HUES6 (cell line): Measurements from ENCODE around the gene PTCHD1.

ENCODE experiments used
- H3K27ac ChIP-seq: 2 replicates; pipeline ENCODE4 v1.7.0; 2013; ENCODE audit warnings: low read depth, mild to moderate bottlenecking, low read length, inconsistent platforms
- H3K27me3 ChIP-seq: 2 replicates; pipeline ENCODE4 v1.6.1; 2013; ENCODE audit warnings: low read length; ENCODE audit not compliant: control insufficient read depth, insufficient read depth
- H3K36me3 ChIP-seq: 2 replicates; pipeline ENCODE4 v1.6.1; 2013; ENCODE audit warnings: low read length; ENCODE audit not compliant: control insufficient read depth, insufficient read depth
- H3K4me1 ChIP-seq: 2 replicates; pipeline ENCODE4 v1.6.1; 2013; ENCODE audit warnings: low read length; ENCODE audit not compliant: control insufficient read depth, insufficient read depth
- H3K4me3 ChIP-seq: 2 replicates; pipeline ENCODE4 v1.5.1; 2013; ENCODE audit warnings: low read depth, low read length
- H3K9ac ChIP-seq: one replicate; pipeline ENCODE4 v1.6.1; 2013; ENCODE audit warnings: mild to moderate bottlenecking, low read length
- H3K9me3 ChIP-seq: 2 replicates; pipeline ENCODE4 v1.6.1; 2013; ENCODE audit warnings: low read depth, low read length; ENCODE audit not compliant: control insufficient read depth, insufficient read depth

PTCHD1 gene

DNA sequence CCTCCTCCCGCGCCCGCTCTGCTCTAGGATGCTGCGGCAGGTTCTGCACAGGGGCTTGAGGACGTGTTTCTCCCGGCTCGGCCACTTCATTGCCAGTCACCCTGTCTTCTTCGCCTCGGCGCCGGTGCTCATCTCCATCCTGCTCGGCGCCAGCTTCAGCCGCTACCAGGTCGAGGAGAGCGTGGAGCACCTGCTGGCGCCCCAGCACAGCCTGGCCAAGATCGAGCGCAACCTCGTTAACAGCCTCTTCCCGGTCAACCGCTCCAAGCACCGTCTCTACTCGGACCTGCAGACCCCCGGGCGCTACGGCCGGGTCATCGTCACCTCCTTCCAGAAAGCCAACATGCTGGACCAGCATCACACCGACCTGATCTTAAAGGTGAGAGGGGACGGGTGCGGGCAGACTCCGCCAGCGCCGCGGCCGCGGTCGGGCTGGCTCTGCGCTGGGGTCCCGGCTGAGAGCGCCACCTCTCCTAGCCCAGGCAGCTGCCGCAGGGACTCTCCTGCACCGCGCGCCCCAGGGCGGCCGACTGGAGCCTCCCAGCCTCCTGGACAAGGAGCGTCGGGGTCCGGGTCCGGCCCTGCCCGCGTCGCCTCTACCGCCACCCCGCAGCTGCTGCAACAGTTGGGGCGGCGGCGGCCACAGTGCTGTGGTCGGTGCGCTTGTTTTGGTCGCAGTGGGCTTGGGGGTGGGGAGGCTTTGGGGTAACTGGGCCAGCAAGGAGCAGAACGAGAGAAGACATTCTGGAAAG is at the start of gene PTCHD1:
Gene PTCHD1, plus strand, starts transcription at position 2 of the 752 bp plus-strand sequence. Its CDS starts 27 bp downstream, at position 29.
- Histone ChIP-seq H3K4me3 (peak within 1 kb of the TSS; percentile 75), H3K4me1 (peaks cover 25% of the 10 kb centered on the region), H3K9me3 (no peaks in the 10 kb centered on the region), H3K9ac (peak within 1 kb of the TSS; percentile 64), H3K36me3 (no peaks in the 10 kb centered on the region), H3K27ac (no peak within 1 kb of the TSS), H3K27me3 (peaks cover 76% of the 10 kb centered on the region)

DNA sequence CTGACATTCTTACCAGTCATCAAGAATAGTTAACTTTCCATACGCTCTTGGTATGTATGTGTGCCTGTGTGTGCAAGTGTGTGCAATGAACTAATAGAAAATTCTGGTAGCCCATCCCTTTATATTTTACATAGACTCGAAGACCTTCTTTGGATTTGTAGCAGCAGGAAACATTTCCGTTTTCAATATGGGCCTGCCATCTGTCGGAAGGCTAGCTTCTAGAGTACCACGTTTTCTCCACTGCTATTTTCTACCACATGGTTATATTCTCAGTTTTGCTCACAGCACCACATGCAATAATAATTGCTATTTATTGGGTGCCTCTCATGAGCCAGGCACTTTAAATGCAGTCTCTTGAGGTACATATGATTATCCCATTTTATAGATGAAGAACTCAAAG is 47.9 kb upstream of the PTCHD1 start:
- Histone ChIP-seq H3K4me1 (peaks cover 11% of the 10 kb centered on the region), H3K27me3 (no peaks in the 10 kb centered on the region; the same call in 1 of the 2 replicates), H3K9ac (no peak overlapping the region), H3K36me3 (no peaks in the 10 kb centered on the region), H3K4me3 (no peak overlapping the region), H3K9me3 (no peaks in the 10 kb centered on the region), H3K27ac (no peak overlapping the region)

DNA sequence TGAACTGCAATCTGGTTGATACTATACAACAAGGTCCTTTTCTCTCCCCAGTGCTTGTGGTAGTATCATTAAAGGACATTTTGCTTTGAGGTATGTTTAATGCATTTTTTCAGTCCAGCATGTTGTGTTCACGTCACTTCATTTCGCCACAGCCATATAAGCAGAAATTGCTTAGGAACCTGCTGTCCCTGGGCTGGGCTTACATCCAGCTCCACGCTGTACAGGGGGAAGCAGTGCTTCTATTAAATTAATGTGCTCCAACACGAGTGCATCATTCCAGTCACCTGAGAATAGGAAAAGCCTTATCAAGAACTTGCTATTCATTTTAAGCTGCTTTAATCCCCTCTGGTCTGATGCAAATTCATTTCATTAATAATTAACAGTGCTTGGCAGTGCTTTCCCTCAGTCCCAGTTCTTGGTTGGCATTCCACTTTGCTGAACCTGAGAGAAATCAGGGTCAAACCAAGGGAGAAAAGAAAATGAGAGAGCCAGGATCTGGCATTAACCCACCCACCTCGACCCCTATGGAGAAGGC is 47.4 kb upstream of the PTCHD1 start:
- Histone ChIP-seq H3K9ac (no peak overlapping the region), H3K4me3 (no peak overlapping the region)

DNA sequence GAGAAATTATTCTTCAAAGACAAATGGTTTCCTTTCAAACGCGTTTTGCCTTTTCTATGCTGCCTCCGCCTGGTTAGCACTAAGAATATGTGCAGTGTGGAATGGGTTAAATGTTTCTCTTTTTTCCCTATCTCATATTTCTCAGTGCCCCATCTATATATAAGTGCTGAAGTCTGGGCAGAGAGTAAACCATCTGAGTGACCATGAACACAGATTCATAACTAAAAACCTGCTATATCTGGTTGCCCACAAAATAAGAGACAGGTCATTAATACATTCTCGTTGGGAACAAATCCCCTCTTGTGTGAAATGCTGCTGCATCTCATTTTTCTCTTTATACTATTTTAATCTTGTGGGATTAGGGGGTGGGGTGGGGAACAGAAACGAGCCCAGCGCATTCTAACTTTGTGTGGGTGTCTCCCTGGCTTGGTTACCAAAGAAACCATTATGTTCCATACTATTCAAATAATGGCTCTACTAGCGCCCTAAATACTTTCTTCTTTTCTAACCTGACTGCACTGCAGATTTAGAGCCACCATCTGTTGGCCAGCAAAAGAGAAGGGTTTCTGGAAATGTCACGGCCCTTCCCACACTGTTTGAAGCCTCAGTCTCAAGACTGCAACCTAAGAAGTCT is 42.2 kb upstream of the PTCHD1 start:
- no peak overlapping the region for H3K4me3 ChIP-seq
- H3K9ac ChIP-seq, result no peak overlapping the region
- no peaks in the 10 kb centered on the region for H3K4me1 ChIP-seq
- no peaks in the 10 kb centered on the region; the same call in 1 of the 2 replicates for H3K27me3 ChIP-seq
- no peak overlapping the region for H3K27ac ChIP-seq
- H3K36me3 ChIP-seq, result no peaks in the 10 kb centered on the region
- no peaks in the 10 kb centered on the region for H3K9me3 ChIP-seq

More for the DNA sequence above, 47.4 kb upstream of the PTCHD1 start:
- no peaks in the 10 kb centered on the region for H3K9me3 ChIP-seq
- no peaks in the 10 kb centered on the region for H3K36me3 ChIP-seq
- no peak overlapping the region for H3K27ac ChIP-seq
- H3K27me3 ChIP-seq, result no peaks in the 10 kb centered on the region; the same call in 1 of the 2 replicates
- peaks cover 11% of the 10 kb centered on the region for H3K4me1 ChIP-seq

DNA sequence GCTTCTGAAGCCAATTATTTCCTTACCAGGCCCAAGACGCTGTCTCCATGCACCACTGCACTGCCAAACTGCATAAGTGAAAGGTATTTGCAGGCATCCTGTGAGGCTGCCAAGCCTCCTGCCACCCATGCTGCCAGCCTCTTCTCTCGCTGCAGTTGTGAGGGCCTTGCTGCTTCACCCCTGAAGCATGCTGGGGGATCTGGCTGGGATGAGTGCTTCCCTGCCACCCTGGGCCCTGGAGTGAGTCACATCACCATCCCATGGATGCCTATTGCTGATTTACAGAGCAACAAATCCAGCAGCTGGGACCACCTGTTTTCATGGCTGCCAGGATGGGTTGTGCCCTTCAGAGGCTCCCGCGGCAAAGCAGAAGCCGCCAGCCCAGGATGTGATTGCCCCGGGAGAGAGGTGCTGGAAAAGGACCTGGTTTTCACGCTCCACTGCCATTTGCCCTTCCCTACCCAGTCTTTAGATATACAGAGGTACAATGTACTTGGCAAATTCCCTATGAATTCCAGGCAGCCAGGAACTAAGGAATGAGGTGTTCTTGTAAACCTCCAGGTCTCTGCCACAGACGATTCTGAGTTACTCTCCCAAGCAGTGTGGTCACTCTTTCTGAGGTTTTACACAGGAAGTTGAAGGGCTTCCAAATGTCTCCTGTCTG is 41.5 kb upstream of the PTCHD1 start:
- H3K27ac ChIP-seq, result no peak overlapping the region
- H3K27me3 ChIP-seq, result no peaks in the 10 kb centered on the region; the same call in 1 of the 2 replicates
- no peak overlapping the region for H3K9ac ChIP-seq
- no peaks in the 10 kb centered on the region for H3K4me1 ChIP-seq
- H3K4me3 ChIP-seq, result no peak overlapping the region
- H3K36me3 ChIP-seq, result no peaks in the 10 kb centered on the region
- H3K9me3 ChIP-seq, result no peaks in the 10 kb centered on the region

DNA sequence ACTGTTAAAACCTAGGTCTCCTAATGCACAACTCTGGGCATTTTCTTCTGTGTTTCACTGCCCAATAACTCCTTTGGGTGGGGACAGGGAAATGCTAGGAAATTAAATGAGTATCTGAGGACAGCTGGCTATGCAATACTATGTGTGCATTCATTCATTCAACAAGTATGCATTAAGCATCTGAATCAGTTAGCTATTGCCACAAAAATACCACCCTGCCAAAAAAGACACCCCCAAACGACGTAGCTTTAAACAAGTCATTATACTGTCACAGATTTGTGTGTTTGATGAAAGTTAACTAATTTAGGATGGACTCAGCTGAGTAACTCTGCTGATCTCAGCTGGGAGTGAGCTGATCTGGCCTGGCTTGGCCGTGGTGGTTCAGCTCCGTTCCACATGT is 29.8 kb upstream of the PTCHD1 start:
- no peaks in the 10 kb centered on the region for H3K4me1 ChIP-seq
- H3K27me3 ChIP-seq, result no peaks in the 10 kb centered on the region
- no peaks in the 10 kb centered on the region for H3K9me3 ChIP-seq
- H3K4me3 ChIP-seq, result no peak overlapping the region
- no peak overlapping the region for H3K9ac ChIP-seq
- H3K36me3 ChIP-seq, result no peaks in the 10 kb centered on the region
- H3K27ac ChIP-seq, result no peak overlapping the region

DNA sequence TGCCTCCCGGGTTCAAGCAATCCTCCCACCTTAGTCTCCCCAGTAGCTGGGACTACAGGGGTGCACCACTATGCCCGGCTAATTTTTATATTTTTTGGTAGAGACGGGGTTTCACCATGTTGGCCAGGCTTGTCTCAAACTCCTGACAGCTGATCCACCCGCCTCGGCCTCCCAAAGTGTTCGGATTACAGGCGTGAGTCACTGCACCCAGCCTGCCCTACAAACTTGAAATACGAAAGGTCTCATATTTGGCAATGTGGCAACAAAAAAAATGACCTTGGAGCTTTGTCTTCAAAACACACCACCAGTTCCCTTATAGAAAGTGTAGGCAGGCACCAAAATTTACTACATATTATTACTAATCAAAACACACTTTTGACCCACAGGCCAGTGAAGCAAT is 22.9 kb upstream of the PTCHD1 start:
- no peaks in the 10 kb centered on the region; the same call in 1 of the 2 replicates for H3K27me3 ChIP-seq
- H3K9ac ChIP-seq, result no peak overlapping the region
- H3K36me3 ChIP-seq, result no peaks in the 10 kb centered on the region
- no peaks in the 10 kb centered on the region for H3K9me3 ChIP-seq
- no peaks in the 10 kb centered on the region for H3K4me1 ChIP-seq
- no peak overlapping the region for H3K4me3 ChIP-seq
- H3K27ac ChIP-seq, result no peak overlapping the region

DNA sequence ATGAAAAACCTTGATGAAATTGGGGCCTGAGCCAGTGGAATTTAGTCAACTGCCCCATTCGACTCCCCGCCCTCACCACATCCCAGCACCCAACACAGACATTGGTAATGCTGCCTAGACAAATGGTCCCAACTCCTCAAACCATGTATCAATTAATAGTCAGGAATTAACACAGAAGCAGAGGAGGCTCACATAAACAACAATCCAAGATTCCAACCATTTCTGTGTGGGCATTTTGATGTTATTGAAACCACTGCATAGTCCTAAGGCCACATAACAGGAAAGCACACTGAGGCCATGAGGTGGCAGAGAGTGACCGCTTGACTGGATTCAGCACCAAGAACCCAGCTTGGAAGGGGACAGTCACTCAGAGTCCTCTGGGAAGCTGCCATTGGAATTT is 22.5 kb upstream of the PTCHD1 start:
- no peaks in the 10 kb centered on the region for H3K9me3 ChIP-seq
- no peak overlapping the region for H3K9ac ChIP-seq
- no peaks in the 10 kb centered on the region for H3K36me3 ChIP-seq
- no peak overlapping the region for H3K4me3 ChIP-seq
- no peaks in the 10 kb centered on the region for H3K4me1 ChIP-seq
- H3K27me3 ChIP-seq, result no peaks in the 10 kb centered on the region; the same call in 1 of the 2 replicates
- H3K27ac ChIP-seq, result no peak overlapping the region

DNA sequence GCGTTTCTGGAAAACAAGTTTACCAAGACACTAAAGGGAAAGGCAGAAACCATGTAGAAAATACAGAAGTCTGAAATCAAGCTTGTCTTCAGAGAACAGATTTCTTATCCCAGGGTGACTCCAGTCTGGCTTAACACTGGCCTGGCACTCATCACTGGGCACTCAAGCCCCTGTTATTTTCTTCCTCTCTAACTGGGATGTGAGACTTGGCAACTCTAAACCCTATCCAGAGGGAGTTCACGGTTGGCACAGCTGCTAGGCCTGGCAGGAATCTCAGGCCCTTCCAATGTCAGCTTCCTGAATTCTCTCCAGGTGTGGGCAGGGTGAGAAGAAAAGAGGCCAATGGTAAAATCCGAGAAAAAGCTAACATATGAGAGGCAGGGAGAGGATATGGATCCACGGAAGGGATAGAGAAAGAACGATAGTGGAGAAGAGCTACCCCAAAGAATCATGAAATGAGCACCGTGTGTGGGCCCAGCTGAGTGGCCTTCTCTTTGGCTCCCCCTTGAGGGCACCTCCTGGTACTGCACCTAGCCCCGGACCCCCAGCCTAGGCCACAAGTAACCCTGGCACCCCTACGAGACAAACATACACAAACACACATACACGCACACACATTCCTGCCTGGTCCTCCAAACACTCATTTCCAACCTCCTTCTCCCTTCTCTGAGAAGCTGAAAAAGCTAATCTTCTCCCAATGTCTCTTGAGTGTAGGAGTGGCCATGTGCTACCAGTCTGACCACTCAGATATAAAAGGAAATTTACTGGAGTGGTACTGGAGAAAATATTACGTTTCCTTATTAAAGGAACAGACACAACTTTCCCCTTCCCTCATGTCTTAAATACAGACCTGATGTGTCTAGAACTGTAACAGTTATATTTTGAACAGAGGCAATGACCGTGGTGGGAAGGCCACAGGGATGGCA is 16.6 kb upstream of the PTCHD1 start:
- H3K27me3 ChIP-seq, result no peaks in the 10 kb centered on the region; the same call in 1 of the 2 replicates
- H3K9me3 ChIP-seq, result no peaks in the 10 kb centered on the region
- H3K4me1 ChIP-seq, result no peaks in the 10 kb centered on the region
- H3K36me3 ChIP-seq, result no peaks in the 10 kb centered on the region
- H3K27ac ChIP-seq, result no peak overlapping the region
- H3K9ac ChIP-seq, result no peak overlapping the region
- H3K4me3 ChIP-seq, result no peak overlapping the region

DNA sequence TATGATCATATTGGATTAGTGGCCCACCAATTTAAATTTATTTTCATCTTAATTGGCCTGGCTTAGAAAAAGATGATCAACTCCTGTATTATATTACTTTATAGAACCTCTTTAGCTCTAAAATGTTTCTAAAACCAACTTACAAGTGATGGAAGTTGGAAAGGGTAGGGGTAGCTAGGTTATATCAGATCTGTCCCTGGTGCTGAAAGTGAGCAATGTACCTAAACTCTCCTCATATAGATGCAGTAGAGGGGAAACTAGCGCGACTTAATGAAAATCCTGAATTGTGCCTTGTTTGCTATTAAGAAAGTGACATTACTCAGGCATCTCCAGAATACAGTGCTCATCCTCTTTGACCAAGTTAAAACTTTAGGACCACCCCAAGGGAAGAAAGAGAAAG is 7.5 kb upstream of the PTCHD1 start:
- Histone ChIP-seq H3K36me3 (no peaks in the 10 kb centered on the region), H3K9me3 (no peaks in the 10 kb centered on the region), H3K27me3 (peaks cover 34% of the 10 kb centered on the region), H3K4me3 (no peak overlapping the region), H3K4me1 (peaks cover 19% of the 10 kb centered on the region), H3K9ac (no peak overlapping the region), H3K27ac (no peak overlapping the region)
